ENCODE data around the gene ZNF614.
"Not testable (repeated sequence)": the region's sequence is repeated elsewhere in the genome, so short reads cannot be mapped to it uniquely, and the experiment has no call there.

Gene ZNF614

DNA sequence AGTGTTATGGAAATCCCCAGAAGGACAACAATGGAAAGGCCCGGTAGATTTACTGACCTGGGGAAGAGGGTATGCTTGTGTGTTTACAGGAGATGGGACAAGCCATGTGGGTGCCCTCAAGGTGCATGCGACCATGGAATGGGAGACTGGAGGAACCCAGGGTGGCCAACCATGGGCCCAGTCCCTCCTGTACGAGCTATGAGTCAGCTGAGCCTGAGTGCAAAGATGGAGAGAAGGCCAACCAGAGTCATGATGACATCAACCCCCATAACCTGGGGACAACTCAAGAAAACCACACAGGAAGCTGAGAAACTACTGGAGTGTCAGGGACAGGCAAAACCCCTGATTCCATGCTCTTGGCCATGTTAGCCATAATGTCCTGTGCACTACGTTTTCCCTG is 49.3 kb downstream of the ZNF614 start:
- Mint-ChIP-seq H3K36me3 (ENCODE audit: low read depth) (peaks cover 98% of the 10 kb centered on the region), H3K27me3 (ENCODE audit: low read depth) (peaks cover 4% of the 10 kb centered on the region), H3K4me3 (no peak overlapping the region), H3K9me3 (peaks cover 80% of the 10 kb centered on the region), H3K4me1 (no peaks in the 10 kb centered on the region), H3K27ac (no peak overlapping the region)
- TF ChIP-seq, protein P1, sequence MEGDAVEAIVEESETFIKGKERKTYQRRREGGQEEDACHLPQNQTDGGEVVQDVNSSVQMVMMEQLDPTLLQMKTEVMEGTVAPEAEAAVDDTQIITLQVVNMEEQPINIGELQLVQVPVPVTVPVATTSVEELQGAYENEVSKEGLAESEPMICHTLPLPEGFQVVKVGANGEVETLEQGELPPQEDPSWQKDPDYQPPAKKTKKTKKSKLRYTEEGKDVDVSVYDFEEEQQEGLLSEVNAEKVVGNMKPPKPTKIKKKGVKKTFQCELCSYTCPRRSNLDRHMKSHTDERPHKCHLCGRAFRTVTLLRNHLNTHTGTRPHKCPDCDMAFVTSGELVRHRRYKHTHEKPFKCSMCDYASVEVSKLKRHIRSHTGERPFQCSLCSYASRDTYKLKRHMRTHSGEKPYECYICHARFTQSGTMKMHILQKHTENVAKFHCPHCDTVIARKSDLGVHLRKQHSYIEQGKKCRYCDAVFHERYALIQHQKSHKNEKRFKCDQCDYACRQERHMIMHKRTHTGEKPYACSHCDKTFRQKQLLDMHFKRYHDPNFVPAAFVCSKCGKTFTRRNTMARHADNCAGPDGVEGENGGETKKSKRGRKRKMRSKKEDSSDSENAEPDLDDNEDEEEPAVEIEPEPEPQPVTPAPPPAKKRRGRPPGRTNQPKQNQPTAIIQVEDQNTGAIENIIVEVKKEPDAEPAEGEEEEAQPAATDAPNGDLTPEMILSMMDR (IDR thresholded peaks at IDR 0.05; ENCODE audit: unreplicated experiment in 3 of 3) = no peak

DNA sequence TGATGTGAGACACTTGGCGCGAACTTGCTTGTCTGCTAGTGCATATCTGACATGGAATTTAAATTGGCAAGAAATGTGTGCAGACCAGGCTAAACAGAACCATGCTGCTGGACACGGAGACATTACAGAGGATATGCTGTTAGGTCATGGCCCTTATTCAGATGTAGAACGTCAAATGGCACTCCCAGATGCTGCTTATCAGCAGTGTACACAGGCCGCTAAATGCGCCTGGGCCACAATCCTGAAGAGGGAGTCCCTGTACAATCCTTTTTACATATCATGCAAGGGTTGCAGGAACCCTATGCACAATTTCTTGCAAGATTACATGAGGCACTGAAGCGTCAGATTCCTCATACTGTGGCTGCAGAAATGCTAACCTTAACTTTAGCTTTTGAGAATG is 50.8 kb downstream of the ZNF614 start:
- Mint-ChIP-seq H3K9me3 (peaks cover 80% of the 10 kb centered on the region), H3K36me3 (ENCODE audit: low read depth) (peaks cover 98% of the 10 kb centered on the region), H3K4me1 (no peaks in the 10 kb centered on the region), H3K4me3 (no peak overlapping the region), H3K27ac (no peak overlapping the region), H3K27me3 (ENCODE audit: low read depth) (peaks cover 4% of the 10 kb centered on the region)
- TF ChIP-seq, protein P1 (IDR thresholded peaks at IDR 0.05; ENCODE audit: unreplicated experiment in 3 of 3) = no peak

GRCh38 chr19:51976852-51977251 is 51.3 kb downstream of the ZNF614 start:
- TF ChIP-seq, protein P1 (IDR thresholded peaks at IDR 0.05; ENCODE audit: unreplicated experiment in 3 of 3) = no peak
- peaks cover 99% of the 10 kb centered on the region for H3K36me3 Mint-ChIP-seq (ENCODE audit: low read depth)
- no peaks in the 10 kb centered on the region for H3K4me1 Mint-ChIP-seq
- H3K27me3 Mint-ChIP-seq (ENCODE audit: low read depth) = peaks cover 4% of the 10 kb centered on the region
- peaks cover 83% of the 10 kb centered on the region for H3K9me3 Mint-ChIP-seq
- no peak overlapping the region for H3K4me3 Mint-ChIP-seq
- H3K27ac Mint-ChIP-seq = no peak overlapping the region

DNA sequence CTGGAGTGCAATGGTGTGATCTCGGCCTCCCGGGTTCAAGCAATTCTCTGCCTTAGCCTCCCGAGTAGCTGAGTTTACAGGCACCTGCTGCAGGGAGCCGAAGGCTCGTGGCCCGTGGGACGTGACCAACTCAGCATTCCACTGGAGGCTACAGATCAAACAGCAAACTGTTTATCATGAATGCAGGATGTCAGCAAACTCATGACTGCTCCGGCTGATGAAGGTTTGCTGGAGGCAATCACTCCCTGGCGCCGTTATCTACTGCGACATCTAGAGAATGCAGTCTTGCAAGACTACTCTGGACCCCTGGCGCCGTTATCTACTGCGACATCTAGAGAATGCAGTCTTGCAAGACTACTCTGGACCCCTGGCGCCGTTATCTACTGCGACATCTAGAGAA is 52.4 kb downstream of the ZNF614 start:
- H3K27me3 Mint-ChIP-seq (ENCODE audit: low read depth); H3K4me1 Mint-ChIP-seq; H3K4me3 Mint-ChIP-seq; H3K27ac Mint-ChIP-seq: not testable (repeated sequence)
- Mint-ChIP-seq H3K36me3 (ENCODE audit: low read depth) (peaks cover 99% of the 10 kb centered on the region), H3K9me3 (peaks cover 84% of the 10 kb centered on the region)

- TF ChIP-seq, protein P1 (IDR thresholded peaks at IDR 0.05; ENCODE audit: unreplicated experiment in 3 of 3) = no peak
- no peak overlapping the region for H3K4me3 Mint-ChIP-seq
- H3K4me1 Mint-ChIP-seq = no peaks in the 10 kb centered on the region
- peaks cover 96% of the 10 kb centered on the region for H3K36me3 Mint-ChIP-seq (ENCODE audit: low read depth)
- no peaks in the 10 kb centered on the region for H3K27me3 Mint-ChIP-seq (ENCODE audit: low read depth)
- H3K27ac Mint-ChIP-seq = no peak overlapping the region
- H3K9me3 Mint-ChIP-seq = peaks cover 75% of the 10 kb centered on the region
Observed at GRCh38 chr19:51971624-51972023, 56.6 kb downstream of the ZNF614 start.

- peaks cover 97% of the 10 kb centered on the region for H3K36me3 Mint-ChIP-seq (ENCODE audit: low read depth)
- peaks cover 73% of the 10 kb centered on the region for H3K9me3 Mint-ChIP-seq
- no peaks in the 10 kb centered on the region for H3K4me1 Mint-ChIP-seq
- no peaks in the 10 kb centered on the region for H3K27me3 Mint-ChIP-seq (ENCODE audit: low read depth)
- no peak overlapping the region for H3K4me3 Mint-ChIP-seq
- H3K27ac Mint-ChIP-seq = no peak overlapping the region
- TF ChIP-seq, protein P1 (IDR thresholded peaks at IDR 0.05; ENCODE audit: unreplicated experiment in 3 of 3) = no peak
Observed at GRCh38 chr19:51970718-51971117, 57.5 kb downstream of the ZNF614 start.
